Caco-2 (cell line): ENCODE results near the gene EMILIN2. TPM values are rescaled to one million over a fixed set of nuclear protein-coding genes. Genes with fewer than 3 reads are reported as not detected.
"Not testable (repeated sequence)": the region's sequence is repeated elsewhere in the genome, so short reads cannot be mapped to it uniquely, and the experiment has no call there.

Source experiments
- BruUV-seq: library from RNA; stranded (reverse); fragments of 400-500 nt; replicated peaks from 2 replicates; lab custom pipeline; 2021; lab: Mats Ljungman, UMichigan
- CTCF ChIA-PET: fragments of 300-600 bp; sonication (Branson Sonifier 250); formaldehyde crosslinking; loops from one replicate; lab custom pipeline; 2022; ENCODE audit warnings: antibody characterized with exemption; lab: Charles Lee
- POLR2A ChIA-PET: fragments of 300-600 bp; sonication (Branson Sonifier 250); formaldehyde crosslinking; loops from one replicate; lab custom pipeline; 2022; ENCODE audit warnings: antibody characterized with exemption; lab: Charles Lee
- DNase-seq, 2 experiments: peaks; one replicate each; pipeline versions ENCODE4 v3.0.0 to v3.0.0-alpha.2; 2020 to 2022
- H3K27me3 ChIP-seq: replicated peaks from 2 replicates; pipeline ENCODE4 v1.6.0; 2011; ENCODE audit warnings: low read length; ENCODE audit not compliant: control insufficient read depth, insufficient read depth
- H3K36me3 ChIP-seq: 2 replicates; pipeline ENCODE4 v1.5.1; 2011; ENCODE audit warnings: low read length; ENCODE audit not compliant: control insufficient read depth, insufficient read depth
- H3K4me1 ChIP-seq: fragments of 250-450 bp; sonication (Bioruptor Pico); 2 replicates; pipeline ENCODE4 v1.5.1; 2020; ENCODE audit warnings: mild to moderate bottlenecking
- H3K4me3 ChIP-seq: 2 replicates; pipeline ENCODE4 v1.5.1; 2011; ENCODE audit warnings: low read depth, mild to moderate bottlenecking, control low read depth, low read length
- H3K9me3 ChIP-seq: fragments of 250-450 bp; sonication (Bioruptor Pico); 2 replicates; pipeline ENCODE4 v1.5.1; 2020; ENCODE audit warnings: mild to moderate bottlenecking, moderate library complexity
- H3K27ac Mint-ChIP-seq: one replicate; pipeline ENCODE4 v1.8.0; 2022; ENCODE audit warnings: mixed read lengths; ENCODE audit not compliant: unreplicated experiment
- H3K27me3 Mint-ChIP-seq: one replicate; pipeline ENCODE4 v1.8.0; 2022; ENCODE audit warnings: mixed read lengths; ENCODE audit not compliant: insufficient read depth, unreplicated experiment
- H3K36me3 Mint-ChIP-seq: one replicate; pipeline ENCODE4 v1.8.0; 2022; ENCODE audit warnings: mild to moderate bottlenecking, mixed read lengths; ENCODE audit not compliant: insufficient read depth, unreplicated experiment
- H3K4me1 Mint-ChIP-seq: one replicate; pipeline ENCODE4 v1.8.0; 2022; ENCODE audit warnings: low read depth, mixed read lengths; ENCODE audit not compliant: unreplicated experiment
- H3K4me3 Mint-ChIP-seq: one replicate; pipeline ENCODE4 v1.8.0; 2022; ENCODE audit warnings: mild to moderate bottlenecking, moderate library complexity, mixed read lengths; ENCODE audit not compliant: unreplicated experiment
- H3K9me3 Mint-ChIP-seq: one replicate; pipeline ENCODE4 v1.8.0; 2022; ENCODE audit warnings: mixed read lengths; ENCODE audit not compliant: unreplicated experiment
- intact Hi-C: fragments of 100-400 bp; cut with micrococcal nuclease; formaldehyde crosslinking; loops from one replicate; pipeline ENCODE4 v1.10.0; 2022; ENCODE audit not compliant: unreplicated experiment
- total RNA-seq: library from RNA; stranded (reverse); gene quantifications from 2 replicates; pipeline ENCODE4 v1.2.3, GENCODE V29; 2022
- TF ChIP-seq, protein P1 (sequence below), 2 experiments: fragments of 200-600 bp in 1 of 2; IDR thresholded peaks; 1 replicate in 1 of 2; 2 replicates in 1 of 2; pipeline versions ENCODE4 v1.5.1 to v1.8.0; 2011 to 2022; ENCODE audit warnings: antibody characterized with exemption in 1 of 2, control low read depth in 1 of 2, inconsistent platforms in 1 of 2, low read depth in 1 of 2, low read length in 1 of 2, mild to moderate bottlenecking in 1 of 2, moderate library complexity in 1 of 2; ENCODE audit not compliant: insufficient read depth in 1 of 2, severe bottlenecking in 1 of 2, unreplicated experiment in 1 of 2

EMILIN2 gene
- total RNA-seq, 1 experiment from 2014 or later = 53.4 TPM

DNA sequence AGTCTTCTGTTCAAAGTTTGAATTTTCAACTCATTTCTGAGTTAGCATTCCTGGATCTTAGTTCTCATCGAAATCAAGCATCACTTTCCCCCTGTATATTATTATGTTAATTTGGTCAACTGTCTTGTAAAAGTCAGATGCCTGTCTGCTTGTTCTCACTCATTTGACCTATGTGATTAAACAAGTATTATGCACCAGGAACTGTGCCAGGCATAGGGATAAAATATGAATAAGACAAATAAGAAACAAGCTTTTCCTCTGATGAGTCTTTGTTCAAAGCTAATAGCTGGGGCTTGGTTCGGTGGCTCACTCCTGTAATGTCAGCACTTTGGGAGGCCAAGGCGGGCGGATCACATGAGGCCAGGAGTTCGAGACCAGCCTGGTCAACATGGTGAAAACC is 19.7 kb upstream of the EMILIN2 start:
- no peaks in the 10 kb centered on the region for H3K27me3 Mint-ChIP-seq
- no peak overlapping the region for H3K27ac Mint-ChIP-seq
- no peaks in the 10 kb centered on the region for H3K36me3 ChIP-seq
- H3K36me3 Mint-ChIP-seq = peaks cover 15% of the 10 kb centered on the region
- TF ChIP-seq, protein P1, sequence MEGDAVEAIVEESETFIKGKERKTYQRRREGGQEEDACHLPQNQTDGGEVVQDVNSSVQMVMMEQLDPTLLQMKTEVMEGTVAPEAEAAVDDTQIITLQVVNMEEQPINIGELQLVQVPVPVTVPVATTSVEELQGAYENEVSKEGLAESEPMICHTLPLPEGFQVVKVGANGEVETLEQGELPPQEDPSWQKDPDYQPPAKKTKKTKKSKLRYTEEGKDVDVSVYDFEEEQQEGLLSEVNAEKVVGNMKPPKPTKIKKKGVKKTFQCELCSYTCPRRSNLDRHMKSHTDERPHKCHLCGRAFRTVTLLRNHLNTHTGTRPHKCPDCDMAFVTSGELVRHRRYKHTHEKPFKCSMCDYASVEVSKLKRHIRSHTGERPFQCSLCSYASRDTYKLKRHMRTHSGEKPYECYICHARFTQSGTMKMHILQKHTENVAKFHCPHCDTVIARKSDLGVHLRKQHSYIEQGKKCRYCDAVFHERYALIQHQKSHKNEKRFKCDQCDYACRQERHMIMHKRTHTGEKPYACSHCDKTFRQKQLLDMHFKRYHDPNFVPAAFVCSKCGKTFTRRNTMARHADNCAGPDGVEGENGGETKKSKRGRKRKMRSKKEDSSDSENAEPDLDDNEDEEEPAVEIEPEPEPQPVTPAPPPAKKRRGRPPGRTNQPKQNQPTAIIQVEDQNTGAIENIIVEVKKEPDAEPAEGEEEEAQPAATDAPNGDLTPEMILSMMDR (IDR thresholded peaks at IDR 0.05; ENCODE audit: insufficient read depth in 1 of 2, low read depth in 1 of 2, low read length in 1 of 2, severe bottlenecking in 1 of 2, unreplicated experiment in 1 of 2) = no peak
- intact Hi-C loops = no loop called here
- peaks cover 20% of the 10 kb centered on the region for H3K4me1 ChIP-seq
- no peak overlapping the region for H3K4me3 Mint-ChIP-seq
- H3K4me3 ChIP-seq = no peak overlapping the region
- H3K9me3 Mint-ChIP-seq = peaks cover 11% of the 10 kb centered on the region
- DNase-seq = no peak
- no peaks in the 10 kb centered on the region for H3K27me3 ChIP-seq
- CTCF ChIA-PET = no interaction called here
- H3K9me3 ChIP-seq = peaks cover 12% of the 10 kb centered on the region
- POLR2A ChIA-PET = no interaction called here
- no TSS peak for BruUV-seq
- H3K4me1 Mint-ChIP-seq = peaks cover 26% of the 10 kb centered on the region

DNA sequence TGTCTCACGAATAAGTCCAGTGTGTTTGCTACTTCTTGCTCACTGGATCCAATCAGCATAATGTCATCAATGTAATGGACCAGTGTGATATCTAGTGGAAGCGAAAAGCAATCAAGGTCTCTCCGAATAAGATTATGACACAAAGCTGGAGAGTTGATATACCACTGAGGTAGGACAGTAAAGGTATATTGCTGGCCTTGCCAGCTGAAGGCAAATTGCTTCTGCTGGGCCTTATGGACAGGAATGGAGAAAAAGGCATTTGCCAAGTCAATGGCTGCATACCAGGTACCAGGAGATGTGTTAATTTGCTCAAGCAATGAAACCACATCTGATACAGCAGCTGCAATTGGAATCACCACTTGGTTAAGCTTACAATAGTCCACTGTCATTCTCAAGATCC is 10.7 kb upstream of the EMILIN2 start:
- H3K9me3 Mint-ChIP-seq, intact Hi-C loops, H3K4me1 ChIP-seq, H3K27me3 ChIP-seq, CTCF ChIA-PET, H3K4me3 ChIP-seq, BruUV-seq, H3K36me3 ChIP-seq, H3K36me3 Mint-ChIP-seq, H3K4me3 Mint-ChIP-seq, H3K4me1 Mint-ChIP-seq, H3K27ac Mint-ChIP-seq, DNase-seq, H3K9me3 ChIP-seq, POLR2A ChIA-PET, H3K27me3 Mint-ChIP-seq: not testable (repeated sequence)

DNA sequence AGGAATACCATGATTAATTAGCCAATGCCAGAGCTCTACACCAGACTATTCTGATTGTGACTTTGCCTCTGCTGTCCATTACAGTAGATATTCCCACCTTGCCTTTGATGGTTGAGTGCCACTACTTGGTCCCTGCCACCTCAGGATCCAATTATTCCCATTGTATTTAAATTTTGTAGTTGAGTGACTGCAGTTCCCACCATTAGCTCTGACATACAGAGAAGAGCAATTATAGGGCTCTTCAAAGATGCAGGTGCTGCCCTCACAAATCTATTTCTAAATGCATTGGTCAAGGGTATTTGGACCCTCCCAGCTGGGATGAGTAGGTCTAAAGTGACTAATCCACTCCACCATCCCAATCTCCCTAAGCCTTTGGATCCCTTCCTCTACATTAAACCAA is 9.5 kb upstream of the EMILIN2 start:
- CTCF ChIA-PET = not testable (repeated sequence)

DNA sequence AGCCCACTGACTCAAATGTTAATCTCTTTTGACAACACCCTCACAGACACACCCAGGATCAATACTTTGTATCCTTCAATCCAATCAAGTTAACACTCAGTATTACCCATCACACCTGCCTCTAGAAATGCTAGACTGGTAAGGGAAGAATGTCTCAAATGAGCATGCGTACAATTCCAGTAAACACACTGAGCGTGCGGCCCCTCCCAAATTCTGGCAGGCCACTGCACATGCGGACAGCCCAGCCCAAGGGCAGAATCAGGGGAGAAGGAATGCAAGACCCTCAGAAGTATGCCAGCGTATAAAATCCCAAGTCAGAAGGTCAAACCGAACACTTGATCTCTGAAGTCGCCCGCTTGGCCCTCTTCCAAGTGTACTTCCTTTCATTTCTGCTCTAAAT is 7.6 kb upstream of the EMILIN2 start:
- no peaks in the 10 kb centered on the region for H3K4me1 Mint-ChIP-seq
- Histone ChIP-seq H3K27me3 (no peaks in the 10 kb centered on the region), H3K4me3 (no peak overlapping the region), H3K9me3 (0 out of 2 replicates have a peak, but pooled peaks cover 7% of the 10 kb centered on the region), H3K36me3 (no peaks in the 10 kb centered on the region), H3K4me1 (no peaks in the 10 kb centered on the region)
- intact Hi-C loops = no loop called here
- ChIA-PET POLR2A (no interaction called here), CTCF (no interaction called here)
- H3K4me3 Mint-ChIP-seq = no peak overlapping the region
- TF ChIP-seq, protein P1 (IDR thresholded peaks at IDR 0.05; ENCODE audit: insufficient read depth in 1 of 2, low read depth in 1 of 2, low read length in 1 of 2, severe bottlenecking in 1 of 2, unreplicated experiment in 1 of 2) = no peak
- peaks cover 10% of the 10 kb centered on the region for H3K9me3 Mint-ChIP-seq
- H3K27me3 Mint-ChIP-seq = no peaks in the 10 kb centered on the region
- DNase-seq = no peak
- H3K27ac Mint-ChIP-seq = no peak overlapping the region
- no peaks in the 10 kb centered on the region for H3K36me3 Mint-ChIP-seq
- BruUV-seq = no TSS peak

More for the DNA sequence above, 9.5 kb upstream of the EMILIN2 start:
- H3K4me1 Mint-ChIP-seq, H3K4me3 Mint-ChIP-seq, H3K36me3 ChIP-seq, intact Hi-C loops, H3K27me3 Mint-ChIP-seq, H3K9me3 ChIP-seq, H3K36me3 Mint-ChIP-seq, H3K27ac Mint-ChIP-seq, H3K4me1 ChIP-seq, DNase-seq, H3K27me3 ChIP-seq, H3K4me3 ChIP-seq, POLR2A ChIA-PET, BruUV-seq, H3K9me3 Mint-ChIP-seq: not testable (repeated sequence)
